Suprapubic skin (tissue), 4 donors: ENCODE measurements around the gene B3GALT5.

ENCODE experiments used
- EP300 ChIP-seq: sonication (generic); formaldehyde crosslinking; IDR thresholded peaks from one replicate; pipeline ENCODE4 v1.6.1; 2017; ENCODE audit warnings: antibody characterized with exemption
- POLR2A ChIP-seq, 2 donors: fragments of 450-650 bp; IDR thresholded peaks; one replicate each; pipeline ENCODE4 v1.6.1; 2017; ENCODE audit warnings: antibody characterized with exemption in 2 of 2, mild to moderate bottlenecking in 2 of 2, moderate library complexity in 2 of 2
- POLR2AphosphoS5 ChIP-seq, 3 donors: sonication (generic); formaldehyde crosslinking; IDR thresholded peaks; one replicate each; pipeline ENCODE4 v1.6.1; 2017; ENCODE audit warnings: antibody characterized with exemption in 3 of 3
- TF ChIP-seq, protein P1 (sequence below), 2 donors: fragments of 200-600 bp in 1 of 2; fragments of 450-650 bp in 1 of 2; sonication (generic) in 1 of 2; IDR thresholded peaks; one replicate each; pipeline ENCODE4 v1.5.1; 2016 to 2019; ENCODE audit warnings: antibody characterized with exemption in 2 of 2, mild to moderate bottlenecking in 1 of 2, moderate library complexity in 1 of 2

DNA sequence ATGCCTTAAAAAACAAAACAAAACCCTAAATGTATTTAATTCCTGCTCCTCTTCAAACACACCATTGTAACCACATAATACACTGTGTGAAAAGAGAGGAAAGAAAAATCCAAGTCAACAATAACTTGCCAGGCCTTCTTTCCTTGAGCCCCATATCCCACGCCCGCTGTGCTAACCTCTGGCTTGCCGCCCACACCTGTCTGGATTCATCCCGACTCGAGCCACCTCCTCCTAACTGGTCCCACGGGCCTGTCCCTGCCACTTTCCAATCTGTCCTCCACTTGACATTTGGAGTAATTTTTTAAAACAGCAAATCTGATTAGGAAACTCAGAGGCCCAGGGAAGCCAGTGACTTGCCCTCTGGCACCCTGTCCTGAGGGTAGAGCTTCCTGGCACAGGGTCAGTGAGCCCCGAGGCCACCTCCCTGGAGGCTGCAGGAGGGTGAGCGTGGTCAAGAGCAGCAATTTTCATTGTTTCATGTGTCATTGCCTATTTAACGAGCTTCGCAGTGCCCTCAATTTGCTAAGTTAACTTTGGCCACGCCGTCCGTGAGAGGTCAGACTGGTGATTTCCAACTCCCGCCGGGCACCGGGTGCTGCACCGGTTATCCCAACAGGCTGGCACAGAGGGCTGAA, 54.1 kb downstream of the B3GALT5 start:
- TF ChIP-seq, protein P1, sequence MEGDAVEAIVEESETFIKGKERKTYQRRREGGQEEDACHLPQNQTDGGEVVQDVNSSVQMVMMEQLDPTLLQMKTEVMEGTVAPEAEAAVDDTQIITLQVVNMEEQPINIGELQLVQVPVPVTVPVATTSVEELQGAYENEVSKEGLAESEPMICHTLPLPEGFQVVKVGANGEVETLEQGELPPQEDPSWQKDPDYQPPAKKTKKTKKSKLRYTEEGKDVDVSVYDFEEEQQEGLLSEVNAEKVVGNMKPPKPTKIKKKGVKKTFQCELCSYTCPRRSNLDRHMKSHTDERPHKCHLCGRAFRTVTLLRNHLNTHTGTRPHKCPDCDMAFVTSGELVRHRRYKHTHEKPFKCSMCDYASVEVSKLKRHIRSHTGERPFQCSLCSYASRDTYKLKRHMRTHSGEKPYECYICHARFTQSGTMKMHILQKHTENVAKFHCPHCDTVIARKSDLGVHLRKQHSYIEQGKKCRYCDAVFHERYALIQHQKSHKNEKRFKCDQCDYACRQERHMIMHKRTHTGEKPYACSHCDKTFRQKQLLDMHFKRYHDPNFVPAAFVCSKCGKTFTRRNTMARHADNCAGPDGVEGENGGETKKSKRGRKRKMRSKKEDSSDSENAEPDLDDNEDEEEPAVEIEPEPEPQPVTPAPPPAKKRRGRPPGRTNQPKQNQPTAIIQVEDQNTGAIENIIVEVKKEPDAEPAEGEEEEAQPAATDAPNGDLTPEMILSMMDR (IDR thresholded peaks at IDR 0.05) = no peak
- TF ChIP-seq POLR2A (IDR thresholded peaks at IDR 0.05) (no peak), EP300 (no peak), POLR2AphosphoS5 (IDR thresholded peaks at IDR 0.05) (no peak)
